DMS153 treated with DMSO at 0.1 percent for 48 hours (cell line): Measurements from ENCODE around the gene COPZ1.

Experiments
- DNase-seq: peaks from one replicate; lab custom pipeline; 2025; ENCODE audit not compliant: unreplicated experiment; lab: John Stamatoyannopoulos, UW

COPZ1 gene

GRCh38 chr12:54374562-54375258 lies 49.8 kb downstream of the COPZ1 start:
- peak; percentile 49 for DNase-seq

GRCh38 chr12:54375259-54375579 lies 50.3 kb downstream of the COPZ1 start:
- DNase-seq = no peak

GRCh38 chr12:54376596-54376995 lies 51.7 kb downstream of the COPZ1 start:
- no peak for DNase-seq

GRCh38 chr12:54377007-54377406 lies 52.1 kb downstream of the COPZ1 start:
- no peak for DNase-seq

- DNase-seq = no peak
Measured at GRCh38 chr12:54377797-54378515, 53.0 kb downstream of the COPZ1 start.

- DNase-seq = peak; percentile 17
Measured at GRCh38 chr12:54378796-54379397, 54.0 kb downstream of the COPZ1 start.

- DNase-seq = peak; percentile 85
Measured at GRCh38 chr12:54379398-54380201, 54.7 kb downstream of the COPZ1 start.

- DNase-seq = no peak
Measured at GRCh38 chr12:54381136-54381535, 56.2 kb downstream of the COPZ1 start.

GRCh38 chr12:54383041-54383609 lies 58.2 kb downstream of the COPZ1 start:
- DNase-seq = no peak

- DNase-seq = no peak
Measured at GRCh38 chr12:54384591-54385041, 59.7 kb downstream of the COPZ1 start, which contains the start of gene ZNF385A. Gene ZNF385A (minus strand): TSS chr12:54384733. CDS start chr12:54384514, 219 bp downstream.

- no peak for DNase-seq
Measured at GRCh38 chr12:54385251-54385914, 60.5 kb downstream of the COPZ1 start.

- no peak for DNase-seq
Measured at GRCh38 chr12:54386403-54387113, 61.6 kb downstream of the COPZ1 start.

- no peak for DNase-seq
Measured at GRCh38 chr12:54387114-54387467, 62.2 kb downstream of the COPZ1 start.

- DNase-seq = no peak
Measured at GRCh38 chr12:54388237-54389133, 63.6 kb downstream of the COPZ1 start.

GRCh38 chr12:54389134-54389508 lies 64.2 kb downstream of the COPZ1 start:
- no peak for DNase-seq

- DNase-seq = no peak
Measured at GRCh38 chr12:54389607-54390175, 64.8 kb downstream of the COPZ1 start.

GRCh38 chr12:54390176-54390667 lies 65.3 kb downstream of the COPZ1 start:
- DNase-seq = no peak
